NCI-H526 (cell line): ENCODE results near the gene MOV10L1.
"Not testable (repeated sequence)": the region's sequence is repeated elsewhere in the genome, so short reads cannot be mapped to it uniquely, and the experiment has no call there.

Experiments used
- DNase-seq, 2 experiments: peaks; one replicate each; lab custom pipeline; 2025; lab: John Stamatoyannopoulos, UW

The MOV10L1 gene

DNA sequence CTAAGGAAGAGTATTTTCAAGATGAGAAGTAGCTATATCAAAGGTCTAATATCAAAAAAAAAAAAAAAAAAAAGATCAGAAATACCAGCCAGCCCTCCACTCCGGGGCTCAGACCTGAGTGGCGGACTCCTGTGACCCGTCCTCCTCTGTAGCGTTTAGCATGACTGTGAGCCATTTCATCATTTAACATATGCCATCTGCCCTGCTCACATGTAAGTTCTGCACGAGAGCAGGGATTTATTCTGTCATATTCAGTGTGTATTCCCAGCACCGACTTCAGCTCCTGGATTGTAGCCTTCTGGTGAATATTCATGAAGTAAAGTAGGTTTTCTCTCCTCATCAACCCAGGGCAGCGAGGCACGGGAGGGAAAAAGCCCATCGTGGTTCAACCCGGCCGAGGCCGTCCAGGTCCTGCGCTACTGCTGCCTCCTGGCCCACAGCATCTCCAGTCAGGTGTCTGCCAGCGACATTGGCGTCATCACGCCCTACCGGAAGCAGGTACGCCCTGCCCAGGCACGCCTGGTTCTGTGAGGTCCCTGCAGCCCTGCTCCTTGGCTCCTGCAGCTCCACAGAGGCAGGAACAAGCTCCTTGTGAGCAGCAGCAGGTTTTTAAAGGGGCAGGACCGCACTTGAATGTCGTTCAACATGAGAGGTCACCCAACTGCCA, 68.0 kb downstream of the MOV10L1 start:
- DNase-seq = peak in 1 of 2 experiments; percentile 38

GRCh38 chr22:50160947-50161346, 71.1 kb downstream of the MOV10L1 start:
- no peak for DNase-seq

GRCh38 chr22:50161508-50162390, 71.9 kb downstream of the MOV10L1 start:
- no peak for DNase-seq

- no peak for DNase-seq
Measured at GRCh38 chr22:50162391-50162956, 72.7 kb downstream of the MOV10L1 start.

- DNase-seq = no peak
Measured at GRCh38 chr22:50165436-50166123, 75.8 kb downstream of the MOV10L1 start.

- DNase-seq = no peak
Measured at GRCh38 chr22:50167689-50168489, 78.1 kb downstream of the MOV10L1 start.

- DNase-seq = not testable (repeated sequence)
Measured at GRCh38 chr22:50168490-50169180, 78.8 kb downstream of the MOV10L1 start.

DNA sequence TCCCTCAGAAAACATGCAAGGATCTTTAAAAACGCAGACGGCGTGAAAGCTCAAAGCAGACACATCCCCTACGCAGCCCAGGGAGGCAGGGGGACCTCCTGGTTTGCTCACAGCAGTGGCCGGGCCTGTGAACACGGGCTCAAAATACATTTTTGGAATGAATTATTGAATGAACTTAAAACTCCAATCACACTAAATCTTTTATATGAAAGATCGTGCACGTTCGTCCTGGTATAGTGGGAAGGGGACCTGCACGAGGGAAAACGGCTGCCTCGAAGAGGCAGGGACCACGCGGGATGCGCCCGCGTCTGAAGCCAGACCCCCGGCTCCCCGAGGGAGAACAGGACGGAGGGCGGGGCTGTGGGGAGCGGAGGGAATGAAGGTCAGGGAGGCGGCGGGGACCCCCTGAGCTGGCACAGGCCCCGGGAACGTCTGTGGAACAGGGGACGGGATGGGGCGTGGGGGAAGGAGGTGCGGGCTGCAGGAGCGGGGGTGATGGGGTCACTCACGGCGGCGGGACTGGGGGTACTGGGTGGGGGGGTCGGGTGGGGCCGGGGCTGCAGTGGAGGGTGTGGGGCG, 79.5 kb downstream of the MOV10L1 start:
- peak in 1 of 2 experiments; percentile 38 for DNase-seq

DNA sequence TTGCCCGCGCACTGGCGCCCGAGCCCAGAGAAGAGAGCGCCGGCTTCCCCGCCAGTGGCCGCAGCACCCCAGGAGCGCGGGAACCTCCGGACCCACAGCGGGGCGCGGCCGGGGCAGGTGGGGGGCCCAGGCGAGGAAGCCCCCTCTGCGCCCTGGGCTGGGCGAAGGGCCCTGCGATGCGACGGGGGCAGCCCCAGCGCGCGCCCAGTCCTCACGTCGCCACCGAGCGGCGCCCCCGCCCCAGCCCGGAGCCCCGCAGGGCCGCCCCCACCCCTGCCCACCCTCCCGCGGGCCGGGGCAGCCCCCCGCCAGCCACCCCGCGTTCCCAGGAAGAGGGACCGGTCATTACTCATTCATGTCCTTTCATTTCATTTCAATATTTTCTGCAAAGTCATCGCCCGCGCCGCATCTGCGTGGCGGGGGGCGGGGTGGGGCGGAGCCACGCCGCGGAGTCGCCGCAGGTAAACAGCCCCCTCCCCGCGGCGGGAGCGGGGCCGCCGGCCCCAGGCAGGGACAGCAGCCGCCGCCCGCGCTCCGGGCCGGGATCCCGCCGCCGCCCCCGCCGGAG, 80.1 kb downstream of the MOV10L1 start:
- DNase-seq = peak in 1 of 2 experiments; percentile 47

DNA sequence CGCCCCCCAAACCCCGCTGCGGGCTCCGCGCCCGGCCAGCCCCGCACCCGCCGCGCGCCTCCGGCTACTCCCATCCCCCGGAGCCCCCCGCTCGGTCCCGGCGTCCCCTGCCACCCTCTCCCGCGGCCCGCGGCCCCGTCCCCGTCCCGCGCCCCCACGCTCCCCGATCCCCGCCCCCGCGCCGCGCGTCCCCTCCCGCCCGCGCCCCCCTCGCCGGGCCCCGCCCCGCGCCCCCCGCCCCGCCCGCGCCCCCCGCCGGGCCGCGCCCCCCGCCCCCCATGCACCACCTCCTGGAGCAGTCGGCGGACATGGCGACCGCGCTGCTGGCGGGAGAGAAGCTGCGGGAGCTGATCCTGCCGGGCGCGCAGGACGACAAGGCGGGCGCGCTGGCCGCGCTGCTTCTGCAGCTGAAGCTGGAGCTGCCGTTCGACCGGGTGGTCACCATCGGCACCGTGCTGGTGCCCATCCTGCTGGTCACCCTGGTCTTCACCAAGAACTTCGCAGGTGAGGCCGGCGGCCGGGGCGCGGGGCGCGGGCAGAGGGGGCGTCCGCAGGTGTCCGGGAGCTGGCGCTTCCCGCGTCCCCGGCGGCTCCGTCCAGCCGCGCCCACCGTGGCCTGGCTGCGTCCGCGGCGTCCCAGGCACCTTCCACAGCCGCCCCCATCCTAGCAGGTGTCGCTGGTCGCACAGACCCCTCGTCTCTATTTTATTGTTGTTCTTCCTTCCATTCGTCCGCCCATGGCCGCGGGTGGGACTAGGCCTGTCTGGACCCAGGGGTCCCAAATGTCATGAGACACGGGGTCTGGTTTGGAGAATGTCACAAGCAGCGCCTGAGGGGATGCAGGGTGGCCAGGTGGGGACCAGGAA, 80.9 kb downstream of the MOV10L1 start, which contains the start of gene PANX2:
PANX2 (plus strand) TSS at position 279 of the 866 bp plus-strand sequence; CDS start at position 279, 0 bp downstream.
- peak in 1 of 2 experiments; percentile 35 for DNase-seq

DNA sequence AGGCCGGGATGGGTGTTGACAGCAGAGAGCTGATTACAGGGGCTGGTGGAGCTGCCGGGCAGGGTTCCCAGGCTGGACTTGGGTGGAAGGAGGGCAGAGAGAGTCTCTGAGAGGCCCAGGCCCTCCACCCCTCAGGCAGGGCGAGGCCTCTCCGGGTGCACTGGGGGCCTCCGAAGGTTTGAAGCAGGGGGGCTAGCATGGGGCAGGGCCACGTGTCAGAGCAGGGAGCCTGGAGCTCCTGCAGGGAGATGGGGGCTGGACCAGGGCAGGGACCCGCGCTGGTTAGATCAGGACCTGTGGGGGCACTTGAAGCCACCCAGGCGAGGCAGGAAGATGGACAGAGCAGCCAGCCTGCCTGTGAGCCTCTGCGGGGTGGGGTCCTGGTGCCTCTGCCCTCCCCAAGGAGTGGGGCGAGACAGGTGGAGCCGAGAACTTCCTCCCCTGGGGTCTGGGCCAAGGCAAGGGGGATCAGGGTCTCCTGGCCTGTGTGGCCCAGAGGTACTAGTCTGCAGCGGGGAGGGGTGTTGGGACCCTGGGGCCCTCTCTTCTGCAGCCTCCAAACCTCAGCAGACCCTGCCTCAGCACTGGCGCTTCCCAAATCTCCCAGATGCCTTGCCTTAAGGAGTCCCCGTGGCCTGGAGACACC, 81.6 kb downstream of the MOV10L1 start:
- DNase-seq = no peak

GRCh38 chr22:50171965-50172421, 82.2 kb downstream of the MOV10L1 start:
- no peak for DNase-seq

DNA sequence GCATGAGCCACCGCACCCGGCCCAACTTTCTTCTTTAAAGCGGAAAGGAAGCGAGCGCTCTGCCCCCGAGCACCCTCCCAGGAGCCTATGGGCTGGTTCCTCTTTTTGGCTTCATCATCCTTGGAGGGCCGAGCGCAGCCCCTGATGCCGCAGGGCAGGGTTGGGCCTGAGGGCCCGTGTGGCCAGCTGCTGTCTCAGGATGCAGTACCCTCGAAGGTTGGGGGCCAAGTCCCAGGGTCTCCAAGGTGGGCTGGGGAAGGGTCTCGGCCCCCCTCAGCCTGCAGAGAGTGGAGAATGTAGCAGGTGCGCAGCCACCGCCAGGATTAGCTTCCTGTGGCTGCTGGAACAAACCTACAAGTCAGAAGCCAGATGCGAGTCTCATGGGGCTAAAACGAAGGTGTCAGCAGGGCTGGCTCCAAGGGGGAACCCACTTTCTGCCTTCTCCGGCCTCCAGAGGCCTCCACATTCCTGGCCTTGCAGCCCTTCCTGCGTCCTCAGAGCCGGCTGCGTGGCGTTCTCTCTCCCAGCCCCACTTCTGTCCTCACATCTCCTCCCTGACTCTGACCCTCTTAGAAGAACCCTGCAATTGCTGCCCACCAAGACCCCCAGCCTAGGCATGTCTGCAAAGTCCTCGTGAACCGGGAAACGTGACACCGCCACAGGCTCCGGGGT, 83.6 kb downstream of the MOV10L1 start:
- no peak for DNase-seq

DNA sequence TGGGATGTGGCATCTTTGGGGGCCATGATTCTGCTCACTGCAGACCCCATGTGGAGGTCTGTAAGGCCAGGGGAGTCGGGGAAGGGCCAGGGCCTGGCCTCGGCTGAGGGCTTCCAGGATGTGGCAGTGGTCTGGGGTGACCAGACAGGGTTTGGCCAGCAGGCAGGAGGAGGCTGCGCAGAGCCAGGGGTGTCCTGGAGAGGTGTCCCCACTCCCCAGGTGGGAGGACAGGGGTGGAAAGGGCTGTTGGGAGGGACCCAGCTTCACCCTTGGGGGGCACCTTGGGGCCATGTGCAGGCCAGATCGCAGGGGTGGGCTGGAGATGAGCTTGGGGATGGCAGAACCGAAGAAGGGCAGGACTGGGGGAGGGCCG, 84.2 kb downstream of the MOV10L1 start:
- no peak for DNase-seq

DNA sequence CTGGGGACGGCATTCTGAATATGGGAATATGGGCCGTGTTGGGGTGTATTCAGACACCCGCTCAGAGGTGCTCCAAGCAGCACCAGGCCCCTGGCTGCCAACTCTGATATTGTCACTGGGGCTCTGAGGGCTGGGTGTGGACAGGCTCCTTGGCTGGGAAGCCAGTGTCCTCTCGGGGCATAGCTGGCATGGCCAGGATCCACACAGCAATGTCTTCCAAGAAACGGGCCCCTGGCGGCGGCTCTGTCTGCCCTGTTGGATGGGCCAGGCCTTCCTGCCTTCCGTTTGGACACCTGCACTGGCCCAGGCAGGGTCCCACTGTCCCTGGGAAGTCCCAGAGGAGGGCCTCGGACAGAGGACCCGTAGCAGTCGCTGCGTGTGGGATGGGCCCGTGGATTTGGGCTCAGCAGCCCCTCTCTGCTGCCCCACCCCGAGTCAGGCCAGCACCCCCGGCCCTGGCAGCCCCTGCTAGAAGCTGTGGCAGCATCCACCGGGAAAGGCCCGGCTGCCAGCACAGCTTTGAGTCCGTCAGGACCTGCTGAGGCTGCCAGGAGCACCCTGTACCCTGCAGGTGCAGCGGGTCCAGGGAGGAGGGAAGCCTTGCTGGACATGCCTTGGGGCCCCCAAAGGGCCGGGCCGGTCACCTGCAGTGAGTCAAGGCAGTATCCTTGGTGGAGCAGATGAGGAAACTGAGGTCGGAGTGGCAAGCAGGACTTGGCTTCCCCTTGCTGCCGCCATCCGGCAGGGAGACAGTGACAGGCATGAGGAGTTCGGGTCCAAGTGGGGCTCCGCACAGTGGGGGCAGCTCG, 84.8 kb downstream of the MOV10L1 start:
- no peak for DNase-seq

- DNase-seq = no peak
Measured at GRCh38 chr22:50175191-50175461, 85.3 kb downstream of the MOV10L1 start.
